Ishikawa (cell line): ENCODE results near the gene DMBT1.

Experiments used
- CEBPB ChIP-seq: IDR thresholded peaks from 2 replicates; pipeline ENCODE4 v1.6.1; 2012
- CREB1 ChIP-seq: IDR thresholded peaks from 2 replicates; pipeline ENCODE4 v1.6.1; 2012; ENCODE audit warnings: low read depth
- EGR1 ChIP-seq: IDR thresholded peaks from 2 replicates; pipeline ENCODE4 v1.6.1; 2012
- EP300 ChIP-seq: IDR thresholded peaks from 2 replicates; pipeline ENCODE4 v1.6.1; 2012; ENCODE audit warnings: borderline replicate concordance
- MAX ChIP-seq: IDR thresholded peaks from 2 replicates; pipeline ENCODE4 v1.6.1; 2012
- RAD21 ChIP-seq: IDR thresholded peaks from 2 replicates; pipeline ENCODE4 v1.6.1; 2012; ENCODE audit warnings: low read depth
- REST ChIP-seq: IDR thresholded peaks from 2 replicates; pipeline ENCODE4 v1.6.1; 2012; ENCODE audit warnings: low read depth, mild to moderate bottlenecking
- TAF1 ChIP-seq: IDR thresholded peaks from 2 replicates; pipeline ENCODE4 v1.6.1; 2012; ENCODE audit warnings: low read depth, mild to moderate bottlenecking
- TCF12 ChIP-seq: IDR thresholded peaks from 2 replicates; pipeline ENCODE4 v1.6.1; 2012; ENCODE audit warnings: low read depth
- ZBTB7A ChIP-seq: IDR thresholded peaks from 2 replicates; pipeline ENCODE4 v1.6.1; 2012; ENCODE audit warnings: low read depth

GRCh38 chr10:122588381-122588780, 27.8 kb downstream of the DMBT1 start:
- TF ChIP-seq EGR1 (no peak), ZBTB7A (no peak), RAD21 (no peak), CEBPB (no peak), EP300 (no peak), CREB1 (no peak), TAF1 (no peak), MAX (no peak), REST (no peak), TCF12 (no peak)
